ENCODE data around the gene MAP1LC3B. TPM values are rescaled to one million over a fixed set of nuclear protein-coding genes. Genes with fewer than 3 reads are reported as not detected.
"Not testable (repeated sequence)": the region's sequence is repeated elsewhere in the genome, so short reads cannot be mapped to it uniquely, and the experiment has no call there.

MAP1LC3B gene
- total RNA-seq, 4 donors from 2014 or later, result 26.3 to 79.7 (median 58.0) TPM

GRCh38 chr16:87359121-87359520 lies 33.0 kb upstream of the MAP1LC3B start:
- Histone ChIP-seq H3K36me3 (no peaks in the 10 kb centered on the region), H3K4me3 (no peak overlapping the region), H3K27ac (no peak overlapping the region), H3K27me3 (no peaks in the 10 kb centered on the region), H3K4me1 (peaks cover under 1 to 3% of the 10 kb centered on the region in 2 donors), H3K9me3 (no peaks in the 10 kb centered on the region)
- no peak for DNase-seq
- intact Hi-C loops (cut with DNase I; ENCODE audit: low total_unique reads), result no loop called here
- TF ChIP-seq CTCF (IDR thresholded peaks at IDR 0.05), result no peak
- no peak for TF ChIP-seq POLR2A (IDR thresholded peaks at IDR 0.05)

- intact Hi-C loops (cut with DNase I; ENCODE audit: low total_unique reads), result loop anchor here (10.0 kb wide), 1 partner anchor 46 kb away; the partner anchor contains the start of gene C16orf95
Observed at GRCh38 chr16:87360862-87361610, 31.1 kb upstream of the MAP1LC3B start.

GRCh38 chr16:87361916-87362619 lies 30.1 kb upstream of the MAP1LC3B start:
- no peaks in the 10 kb centered on the region for H3K9me3 ChIP-seq
- H3K4me1 ChIP-seq, result peaks cover 6% of the 10 kb centered on the region in 2 donors
- TF ChIP-seq CTCF (IDR thresholded peaks at IDR 0.05), result no peak
- intact Hi-C loops (cut with DNase I; ENCODE audit: low total_unique reads), result loop anchor here (10.0 kb wide), 1 partner anchor 47 kb away; the partner anchor contains the start of gene C16orf95
- H3K27ac ChIP-seq, result no peak overlapping the region
- no peak for DNase-seq
- H3K4me3 ChIP-seq, result no peak overlapping the region
- H3K27me3 ChIP-seq, result no peaks in the 10 kb centered on the region
- H3K36me3 ChIP-seq, result no peaks in the 10 kb centered on the region

More at GRCh38 chr16:87360862-87361610, 31.1 kb upstream of the MAP1LC3B start:
- H3K4me1 ChIP-seq, result peaks cover 6% of the 10 kb centered on the region in 2 donors
- no peaks in the 10 kb centered on the region for H3K36me3 ChIP-seq
- DNase-seq, result no peak
- no peaks in the 10 kb centered on the region for H3K9me3 ChIP-seq
- no peak overlapping the region for H3K27ac ChIP-seq
- TF ChIP-seq POLR2A (IDR thresholded peaks at IDR 0.05) (no peak), CTCF (IDR thresholded peaks at IDR 0.05) (no peak)
- H3K4me3 ChIP-seq, result no peak overlapping the region
- H3K27me3 ChIP-seq, result no peaks in the 10 kb centered on the region

DNA sequence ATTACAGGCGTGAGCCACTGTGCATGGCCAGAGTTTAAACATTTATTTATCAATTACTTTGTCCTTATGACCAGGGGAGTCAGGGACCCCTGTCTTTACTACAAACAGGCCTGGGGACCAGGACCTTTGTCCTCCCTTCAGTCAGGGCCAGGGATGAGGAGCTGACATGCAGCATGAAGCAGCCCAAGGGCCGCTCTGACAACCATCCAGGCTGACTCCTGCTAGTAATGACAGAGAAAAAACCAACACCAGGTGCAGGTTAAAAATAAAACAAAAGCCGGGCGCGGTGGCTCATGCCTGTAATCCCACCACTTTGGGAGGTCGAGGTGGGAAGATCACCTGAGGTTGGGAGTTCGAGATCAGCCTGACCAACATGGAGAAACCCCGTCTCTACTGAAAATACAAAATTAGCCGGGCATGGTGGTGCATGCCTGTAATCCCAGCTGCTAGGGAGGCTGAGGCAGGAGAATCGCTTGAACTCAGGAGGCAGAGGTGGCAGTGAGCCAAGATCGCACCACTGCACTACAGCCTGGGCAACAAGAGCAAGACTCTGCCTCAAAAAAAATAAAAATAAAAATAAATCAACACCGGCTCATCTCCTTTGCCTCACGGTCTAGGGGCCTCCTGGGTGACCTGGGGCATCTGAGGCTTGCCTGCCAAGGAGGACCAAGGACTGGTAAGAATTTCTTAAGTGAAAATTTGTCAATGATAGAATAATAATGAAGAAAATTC lies 29.1 kb upstream of the MAP1LC3B start:
- not testable (repeated sequence) for H3K4me1 ChIP-seq, DNase-seq, H3K27me3 ChIP-seq, H3K4me3 ChIP-seq, H3K36me3 ChIP-seq, H3K9me3 ChIP-seq
- peak overlapping the region; percentile 41 to 78 for H3K27ac ChIP-seq
- intact Hi-C loops (cut with DNase I; ENCODE audit: low total_unique reads), result loop anchor here (10.0 kb wide), 1 partner anchor 48 kb away; the partner anchor contains the start of gene C16orf95

DNA sequence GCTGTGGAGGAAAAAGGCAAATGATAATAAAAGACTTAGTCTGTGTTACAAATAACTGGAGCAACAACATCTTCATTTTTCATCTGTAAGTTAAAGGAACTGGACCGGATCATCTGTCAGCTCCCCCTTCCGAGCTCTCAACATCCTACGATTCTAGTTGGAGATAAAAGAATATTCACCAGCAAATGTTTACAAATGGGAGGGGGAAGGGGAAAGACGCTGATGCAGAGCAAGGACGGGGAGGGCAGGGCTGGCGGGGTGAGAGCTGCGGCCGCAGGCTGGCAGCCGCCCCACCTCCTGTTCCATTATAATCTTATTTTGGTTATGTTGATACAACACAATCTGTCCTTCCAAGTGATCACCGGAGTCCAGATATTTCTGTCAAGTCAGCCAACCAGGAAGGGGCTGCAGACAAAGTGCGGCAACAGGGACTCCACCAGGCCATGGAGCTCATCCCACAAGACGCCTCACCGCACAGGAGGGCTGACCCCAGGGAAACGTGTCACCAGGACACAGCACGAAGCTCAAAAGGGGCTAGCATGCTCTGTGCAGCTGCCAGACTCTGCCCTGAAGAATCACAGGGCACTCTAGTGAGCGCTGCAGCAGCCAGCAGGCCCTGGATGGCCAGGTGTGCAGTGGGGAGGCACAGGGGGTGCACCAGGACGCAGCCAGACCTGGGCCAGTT lies 28.2 kb upstream of the MAP1LC3B start:
- H3K9me3 ChIP-seq, result no peaks in the 10 kb centered on the region
- peak overlapping the region; percentile 41 to 78 for H3K27ac ChIP-seq
- H3K36me3 ChIP-seq, result no peaks in the 10 kb centered on the region
- DNase-seq, result peak in 1 of 2 donors; percentile 57
- no peaks in the 10 kb centered on the region for H3K27me3 ChIP-seq
- peaks cover 6 to 9% of the 10 kb centered on the region in 2 donors for H3K4me1 ChIP-seq
- TF ChIP-seq CTCF (IDR thresholded peaks at IDR 0.05), result no peak
- TF ChIP-seq POLR2A (IDR thresholded peaks at IDR 0.05), result no peak
- intact Hi-C loops (cut with DNase I; ENCODE audit: low total_unique reads), result loop anchor here (10.0 kb wide), 1 partner anchor 49 kb away; the partner anchor contains the start of gene C16orf95
- H3K4me3 ChIP-seq, result no peak overlapping the region

Data from uterus (tissue), 4 donors.